ENCODE data around the gene PLK1.
"Not testable (repeated sequence)": the region's sequence is repeated elsewhere in the genome, so short reads cannot be mapped to it uniquely, and the experiment has no call there.

Gene PLK1

GRCh38 chr16:23678430-23679273 lies at the start of gene PLK1:
TSS of gene PLK1 (plus strand) at chr16:23678889. CDS start at chr16:23678933, 44 bp downstream.
- in situ Hi-C loops (cut with HindIII; ENCODE audit: low pct_unique_long_range_greater_than_20kb, low sequenced_read_pairs) = no loop called here
- TF ChIP-seq JUND (IDR thresholded peaks at IDR 0.05; ENCODE audit: low read depth) = no peak
- peak; percentile 95 to 97 for DNase-seq (ENCODE audit: low read depth in 1 of 2, low spot score in 1 of 2)

- no peak for DNase-seq (ENCODE audit: low read depth in 1 of 2, low spot score in 1 of 2)
- TF ChIP-seq JUND (IDR thresholded peaks at IDR 0.05; ENCODE audit: low read depth) = no peak
- in situ Hi-C loops (cut with HindIII; ENCODE audit: low pct_unique_long_range_greater_than_20kb, low sequenced_read_pairs) = no loop called here
Observed at GRCh38 chr16:23629516-23629915, 49.2 kb upstream of the PLK1 start.

GRCh38 chr16:23631874-23632273 lies 46.8 kb upstream of the PLK1 start:
- in situ Hi-C loops (cut with HindIII; ENCODE audit: low pct_unique_long_range_greater_than_20kb, low sequenced_read_pairs); DNase-seq (ENCODE audit: low read depth in 1 of 2, low spot score in 1 of 2): not testable (repeated sequence)

- no peak for TF ChIP-seq JUND (IDR thresholded peaks at IDR 0.05; ENCODE audit: low read depth)
- in situ Hi-C loops (cut with HindIII; ENCODE audit: low pct_unique_long_range_greater_than_20kb, low sequenced_read_pairs) = no loop called here
- DNase-seq (ENCODE audit: low read depth in 1 of 2, low spot score in 1 of 2) = no peak
Observed at GRCh38 chr16:23634461-23635036, 44.1 kb upstream of the PLK1 start.

- no peak for TF ChIP-seq JUND (IDR thresholded peaks at IDR 0.05; ENCODE audit: low read depth)
- in situ Hi-C loops (cut with HindIII; ENCODE audit: low pct_unique_long_range_greater_than_20kb, low sequenced_read_pairs) = no loop called here
- no peak for DNase-seq (ENCODE audit: low read depth in 1 of 2, low spot score in 1 of 2)
Observed at GRCh38 chr16:23635958-23636357, 42.7 kb upstream of the PLK1 start.

GRCh38 chr16:23640615-23640930 lies 38.1 kb upstream of the PLK1 start:
- DNase-seq (ENCODE audit: low read depth in 1 of 2, low spot score in 1 of 2) = no peak
- in situ Hi-C loops (cut with HindIII; ENCODE audit: low pct_unique_long_range_greater_than_20kb, low sequenced_read_pairs) = no loop called here
- TF ChIP-seq JUND (IDR thresholded peaks at IDR 0.05; ENCODE audit: low read depth) = no peak

- TF ChIP-seq JUND (IDR thresholded peaks at IDR 0.05; ENCODE audit: low read depth) = no peak
- in situ Hi-C loops (cut with HindIII; ENCODE audit: low pct_unique_long_range_greater_than_20kb, low sequenced_read_pairs) = no loop called here
- DNase-seq (ENCODE audit: low read depth in 1 of 2, low spot score in 1 of 2) = peak; percentile 89 to 95
Observed at GRCh38 chr16:23640931-23641765, 37.5 kb upstream of the PLK1 start, which contains the start of the genes DCTN5 and PALB2. TSS of gene DCTN5 (plus strand) at chr16:23641466. CDS start at chr16:23641543, 77 bp downstream. TSS of gene PALB2 (minus strand) at chr16:23641310. CDS start at chr16:23641157, 153 bp downstream.

- no peak for DNase-seq (ENCODE audit: low read depth in 1 of 2, low spot score in 1 of 2)
- TF ChIP-seq JUND (IDR thresholded peaks at IDR 0.05; ENCODE audit: low read depth) = no peak
- in situ Hi-C loops (cut with HindIII; ENCODE audit: low pct_unique_long_range_greater_than_20kb, low sequenced_read_pairs) = no loop called here
Observed at GRCh38 chr16:23642246-23642774, 36.4 kb upstream of the PLK1 start.

GRCh38 chr16:23650674-23651416 lies 27.8 kb upstream of the PLK1 start:
- TF ChIP-seq JUND (IDR thresholded peaks at IDR 0.05; ENCODE audit: low read depth) = no peak
- in situ Hi-C loops (cut with HindIII; ENCODE audit: low pct_unique_long_range_greater_than_20kb, low sequenced_read_pairs) = no loop called here
- DNase-seq (ENCODE audit: low read depth in 1 of 2, low spot score in 1 of 2) = no peak

GRCh38 chr16:23651943-23652468 lies 26.7 kb upstream of the PLK1 start:
- in situ Hi-C loops (cut with HindIII; ENCODE audit: low pct_unique_long_range_greater_than_20kb, low sequenced_read_pairs) = no loop called here
- DNase-seq (ENCODE audit: low read depth in 1 of 2, low spot score in 1 of 2) = no peak
- TF ChIP-seq JUND (IDR thresholded peaks at IDR 0.05; ENCODE audit: low read depth) = no peak

GRCh38 chr16:23663918-23664317 lies 14.8 kb upstream of the PLK1 start:
- no peak for TF ChIP-seq JUND (IDR thresholded peaks at IDR 0.05; ENCODE audit: low read depth)
- in situ Hi-C loops (cut with HindIII; ENCODE audit: low pct_unique_long_range_greater_than_20kb, low sequenced_read_pairs) = no loop called here
- no peak for DNase-seq (ENCODE audit: low read depth in 1 of 2, low spot score in 1 of 2)
